Skeletal muscle satellite cell (primary cell): ENCODE measurements around the gene MCOLN2.

Source experiments
- H3K27me3 ChIP-seq: 2 replicates; pipeline ENCODE4 v1.7.0; 2013; ENCODE audit warnings: low read length; ENCODE audit not compliant: control insufficient read depth, insufficient read depth
- H3K36me3 ChIP-seq: 2 replicates; pipeline ENCODE4 v1.7.0; 2013; ENCODE audit warnings: mild to moderate bottlenecking, control low read depth, low read length; ENCODE audit not compliant: insufficient read depth
- H3K4me1 ChIP-seq: 2 replicates; pipeline ENCODE4 v1.7.0; 2013; ENCODE audit warnings: low read length; ENCODE audit not compliant: control insufficient read depth, insufficient read depth
- H3K4me2 ChIP-seq: 2 replicates; pipeline ENCODE4 v1.7.0; 2013; ENCODE audit warnings: mild to moderate bottlenecking, low read length
- H3K4me3 ChIP-seq: 2 replicates; pipeline ENCODE4 v1.7.0; 2013; ENCODE audit warnings: low read length
- H3K9ac ChIP-seq: 2 replicates; pipeline ENCODE4 v1.7.0; 2013; ENCODE audit warnings: mild to moderate bottlenecking, low read depth, low read length, moderate library complexity
- H3K9me3 ChIP-seq: replicated peaks from 2 replicates; pipeline ENCODE4 v1.7.0; 2013; ENCODE audit warnings: mild to moderate bottlenecking, control low read depth, low read length

The MCOLN2 gene

GRCh38 chr1:84890566-84890965 is 106.3 kb downstream of the MCOLN2 start:
- no peaks in the 10 kb centered on the region for H3K9me3 ChIP-seq
- H3K4me2 ChIP-seq: no peak overlapping the region
- no peak overlapping the region for H3K9ac ChIP-seq
- H3K4me3 ChIP-seq: no peak overlapping the region
- H3K27me3 ChIP-seq: peaks cover 41% of the 10 kb centered on the region
- H3K36me3 ChIP-seq: no peaks in the 10 kb centered on the region
- peaks cover 6% of the 10 kb centered on the region for H3K4me1 ChIP-seq

DNA sequence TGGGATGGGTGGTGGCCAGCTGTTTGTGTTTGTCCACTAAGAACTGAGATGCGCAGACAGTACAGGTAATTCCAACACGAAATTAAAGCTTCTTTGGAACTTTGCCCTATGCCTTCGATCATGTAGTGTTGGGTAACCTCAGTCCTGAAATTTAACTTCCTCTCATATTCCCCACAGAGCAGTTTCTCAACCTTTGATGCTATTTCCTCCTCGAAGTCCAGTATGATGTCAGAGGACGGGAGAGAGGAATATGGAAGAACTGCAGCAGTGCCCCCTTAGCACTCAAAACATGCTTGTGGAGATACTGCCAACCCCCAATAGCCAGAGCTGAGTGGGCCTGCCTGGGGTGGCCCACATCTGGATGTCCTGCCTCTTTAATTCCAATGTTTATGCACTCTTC is 107.5 kb downstream of the MCOLN2 start:
- peaks cover 30% of the 10 kb centered on the region for H3K27me3 ChIP-seq
- H3K36me3 ChIP-seq: no peaks in the 10 kb centered on the region
- H3K9me3 ChIP-seq: no peaks in the 10 kb centered on the region
- no peak overlapping the region for H3K4me2 ChIP-seq
- no peak overlapping the region for H3K4me3 ChIP-seq
- H3K9ac ChIP-seq: no peak overlapping the region
- peaks cover 6% of the 10 kb centered on the region for H3K4me1 ChIP-seq

- Histone ChIP-seq H3K9ac (no peak overlapping the region), H3K4me1 (peaks cover 6% of the 10 kb centered on the region), H3K36me3 (no peaks in the 10 kb centered on the region), H3K9me3 (no peaks in the 10 kb centered on the region), H3K4me3 (no peak overlapping the region), H3K4me2 (no peak overlapping the region), H3K27me3 (peaks cover 25% of the 10 kb centered on the region)
Measured at GRCh38 chr1:84888753-84889152, 108.2 kb downstream of the MCOLN2 start.

DNA sequence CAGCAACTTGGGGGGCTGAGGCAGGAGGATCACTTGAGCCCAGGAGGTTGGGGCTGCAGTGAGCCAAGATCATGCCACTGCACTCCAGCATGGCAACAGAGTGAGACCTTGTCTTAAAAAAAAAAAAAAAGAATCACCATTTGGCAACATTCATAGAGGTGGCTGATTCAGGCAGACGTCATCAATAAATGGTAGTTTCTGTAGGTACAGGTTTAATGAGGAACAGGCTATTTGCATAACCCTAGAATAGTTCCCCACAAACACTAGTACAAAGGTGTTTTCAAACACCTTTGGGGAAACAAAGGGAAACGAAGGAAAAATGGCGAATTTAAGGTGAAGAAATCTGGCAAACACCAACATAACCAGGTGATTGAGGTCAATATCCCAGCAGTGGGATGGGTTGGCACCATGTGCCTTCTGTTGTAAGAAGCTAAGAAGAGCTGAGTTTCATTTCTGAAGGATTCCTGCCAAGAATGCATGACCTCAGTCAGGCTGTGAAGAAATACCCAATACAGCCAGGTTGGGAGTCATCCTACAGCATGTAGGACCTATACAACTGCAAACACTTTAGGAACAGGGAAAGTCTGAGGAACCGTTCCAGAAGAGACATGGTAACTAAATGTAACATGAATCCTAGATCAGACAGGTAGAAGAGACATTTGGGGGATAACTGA is 109.5 kb downstream of the MCOLN2 start:
- Histone ChIP-seq H3K4me3 (no peak overlapping the region), H3K4me2 (no peak overlapping the region), H3K36me3 (no peaks in the 10 kb centered on the region), H3K4me1 (peaks cover 2% of the 10 kb centered on the region), H3K27me3 (peaks cover 11% of the 10 kb centered on the region), H3K9me3 (no peaks in the 10 kb centered on the region), H3K9ac (no peak overlapping the region)

DNA sequence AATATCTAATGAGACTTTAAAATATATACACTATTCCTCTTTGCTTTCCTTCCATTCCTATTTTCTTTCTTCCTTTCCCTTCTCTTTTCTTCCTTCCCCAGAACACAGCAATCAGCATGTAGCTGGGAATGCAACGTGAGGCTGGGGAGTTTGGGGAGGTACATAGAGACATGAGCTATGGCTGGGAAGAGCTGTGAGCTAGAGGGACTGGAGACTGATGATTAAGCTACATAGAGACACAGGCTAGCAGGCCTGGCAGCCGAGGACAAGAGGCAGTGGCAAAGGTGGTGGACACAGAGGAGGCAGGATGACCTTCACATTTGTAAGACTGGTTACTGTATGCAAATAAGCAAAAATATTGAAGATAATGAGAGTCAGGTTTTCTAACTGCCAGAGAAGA is 111.4 kb downstream of the MCOLN2 start:
- Histone ChIP-seq H3K4me2 (no peak overlapping the region), H3K9me3 (no peaks in the 10 kb centered on the region), H3K36me3 (no peaks in the 10 kb centered on the region), H3K9ac (no peak overlapping the region), H3K4me3 (no peak overlapping the region), H3K27me3 (no peaks in the 10 kb centered on the region), H3K4me1 (no peaks in the 10 kb centered on the region)

DNA sequence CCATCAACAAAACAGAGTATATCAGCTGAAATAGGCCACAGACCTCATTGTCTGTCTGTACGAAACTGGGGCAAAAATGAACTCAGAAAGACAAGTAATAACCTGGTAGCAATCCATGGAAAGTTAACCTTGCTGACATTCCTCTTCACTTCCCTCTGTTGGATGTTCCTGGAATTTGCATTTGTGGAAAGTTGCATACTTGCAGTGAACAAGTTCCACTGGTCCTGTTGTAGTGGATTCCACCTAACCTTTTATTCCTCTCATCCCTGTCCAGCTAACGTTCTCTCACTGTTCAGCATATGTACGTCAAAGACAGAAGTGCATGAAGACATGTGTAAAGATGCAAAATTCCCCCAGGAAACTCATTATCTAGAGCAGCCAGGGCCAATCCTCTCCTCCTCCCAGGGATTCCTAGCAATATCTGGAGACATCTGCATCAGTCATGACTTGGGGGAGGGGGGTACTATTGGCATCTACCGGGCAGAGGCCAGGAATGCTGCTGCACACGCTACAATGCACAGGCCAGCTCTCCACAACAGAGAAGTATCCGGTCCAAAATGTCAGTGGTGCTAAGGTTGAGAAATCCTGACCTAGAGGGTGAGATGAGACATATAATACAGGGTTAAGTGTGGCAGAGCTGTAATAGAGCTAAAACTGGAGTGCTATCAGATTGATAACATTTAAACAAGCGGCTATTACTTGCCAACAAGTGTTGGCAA is 112.1 kb downstream of the MCOLN2 start:
- Histone ChIP-seq H3K36me3 (no peaks in the 10 kb centered on the region), H3K9me3 (no peaks in the 10 kb centered on the region), H3K9ac (no peak overlapping the region), H3K4me3 (no peak overlapping the region), H3K27me3 (no peaks in the 10 kb centered on the region), H3K4me2 (no peak overlapping the region), H3K4me1 (no peaks in the 10 kb centered on the region)

- no peaks in the 10 kb centered on the region for H3K4me1 ChIP-seq
- no peak overlapping the region for H3K4me3 ChIP-seq
- no peak overlapping the region for H3K9ac ChIP-seq
- H3K4me2 ChIP-seq: peak overlapping the region; percentile 32
- no peaks in the 10 kb centered on the region for H3K9me3 ChIP-seq
- peaks cover 4% of the 10 kb centered on the region for H3K27me3 ChIP-seq
- H3K36me3 ChIP-seq: no peaks in the 10 kb centered on the region
Measured at GRCh38 chr1:84883286-84883685, 113.6 kb downstream of the MCOLN2 start.

- H3K36me3 ChIP-seq: no peaks in the 10 kb centered on the region
- no peaks in the 10 kb centered on the region for H3K4me1 ChIP-seq
- H3K27me3 ChIP-seq: peaks cover 18% of the 10 kb centered on the region
- H3K4me2 ChIP-seq: no peak overlapping the region
- H3K4me3 ChIP-seq: no peak overlapping the region
- H3K9me3 ChIP-seq: no peaks in the 10 kb centered on the region
- no peak overlapping the region for H3K9ac ChIP-seq
Measured at GRCh38 chr1:84877592-84877991, 119.3 kb downstream of the MCOLN2 start.

GRCh38 chr1:84876353-84876752 is 120.6 kb downstream of the MCOLN2 start:
- Histone ChIP-seq H3K27me3 (peaks cover 25% of the 10 kb centered on the region), H3K4me1 (no peaks in the 10 kb centered on the region)

More at GRCh38 chr1:84876353-84876752, 120.6 kb downstream of the MCOLN2 start:
- Histone ChIP-seq H3K9me3 (no peaks in the 10 kb centered on the region), H3K4me3 (no peak overlapping the region), H3K9ac (no peak overlapping the region), H3K36me3 (no peaks in the 10 kb centered on the region), H3K4me2 (no peak overlapping the region)
